Gastrocnemius medialis (tissue), 4 donors: ENCODE measurements around the gene USP54. TPM values are rescaled to one million over a fixed set of nuclear protein-coding genes. Genes with fewer than 3 reads are reported as not detected.
A peak's percentile ranks its signal among the peaks of the same experiment; 100 is the strongest.
"Not testable (repeated sequence)": the region's sequence is repeated elsewhere in the genome, so short reads cannot be mapped to it uniquely, and the experiment has no call there.

Source experiments
- ATAC-seq, 2 donors: fragments of 150-250 bp; one replicate each; pipeline ENCODE4 v1.9.1; 2016
- DNase-seq, 2 donors: peaks; one replicate each; pipeline ENCODE4 v3.0.0-alpha.2; 2019
- H3K27ac ChIP-seq, 4 donors: fragments of 200-600 bp; sonication (generic); 1 replicate in 1 of 4; 2 replicates in 3 of 4; pipeline ENCODE4 v1.5.1; 2016 to 2018; ENCODE audit warnings: mild to moderate bottlenecking in 2 of 4, moderate library complexity in 1 of 4
- H3K27me3 ChIP-seq, 3 donors: fragments of 200-600 bp; sonication (generic) in 2 of 3; 1 replicate in 1 of 3; 2 replicates in 2 of 3; pipeline versions ENCODE4 v1.5.1 to v1.6.0; 2016 to 2019; ENCODE audit warnings: mild to moderate bottlenecking in 1 of 3, moderate library complexity in 1 of 3
- H3K36me3 ChIP-seq, 2 donors: fragments of 200-600 bp; sonication (generic) in 1 of 2; one replicate each; pipeline ENCODE4 v1.5.1; 2017 to 2018
- H3K4me1 ChIP-seq, 2 donors: fragments of 200-600 bp; sonication (generic) in 1 of 2; one replicate each; pipeline ENCODE4 v1.5.1; 2016 to 2017; ENCODE audit warnings: mild to moderate bottlenecking in 2 of 2
- H3K4me3 ChIP-seq, 4 donors: fragments of 200-600 bp; sonication (generic) in 3 of 4; 1 replicate in 1 of 4; 2 replicates in 3 of 4; pipeline ENCODE4 v1.5.1; 2016 to 2019; ENCODE audit warnings: mild to moderate bottlenecking in 2 of 4
- H3K9me3 ChIP-seq, 3 donors: fragments of 200-600 bp; sonication (generic) in 2 of 3; 1 replicate in 1 of 3; 2 replicates in 2 of 3; pipeline ENCODE4 v1.5.1; 2016 to 2019
- CTCF ChIP-seq, 5 experiments: fragments of 450-650 bp in 3 of 5; fragments of 200-600 bp in 2 of 5; sonication (generic) in 2 of 5; IDR thresholded peaks in 4 of 5; conservative IDR thresholded peaks in 1 of 5; 1 replicate in 4 of 5; 2 replicates in 1 of 5; pipeline ENCODE4 v1.5.1; 2016 to 2019; ENCODE audit warnings: antibody characterized with exemption in 5 of 5, mild to moderate bottlenecking in 3 of 5, moderate library complexity in 3 of 5
- POLR2A ChIP-seq, 2 donors: fragments of 450-650 bp; IDR thresholded peaks; one replicate each; pipeline ENCODE4 v1.6.1; 2017; ENCODE audit warnings: antibody characterized with exemption in 2 of 2, mild to moderate bottlenecking in 2 of 2, moderate library complexity in 2 of 2
- in situ Hi-C, 4 donors: fragments of 200-750 bp; cut with MboI; loops; one replicate each; pipeline versions ENCODE4 v1.15.0 to v1.8.0; 2017; ENCODE audit warnings: low sequenced_read_pairs in 4 of 4
- intact Hi-C: fragments of 100-400 bp; cut with DNase I; formaldehyde crosslinking; loops from one replicate; pipeline ENCODE4 v1.15.1; 2023; ENCODE audit warnings: low total_unique reads
- total RNA-seq, 4 donors: library from RNA; depleted of rRNA; stranded (reverse); fragments of >200 nt; gene quantifications; one replicate each; pipeline versions ENCODE4 v1.1.0 to v1.2.3, GENCODE V29; 2016

Gene USP54
- total RNA-seq, 4 donors from 2014 or later: 89.8 to 276 (median 154) TPM

- TF ChIP-seq POLR2A (IDR thresholded peaks at IDR 0.05): no peak
- no peak for TF ChIP-seq CTCF (IDR thresholded peaks at IDR 0.05 in 4 of 5, conservative IDR thresholded peaks at IDR 0.05 in 1 of 5)
- DNase-seq (no peak), ATAC-seq (peak; percentile 47 to 51)
- peak overlapping the region; percentile 79 to 96 (median 83) for H3K27ac ChIP-seq
- H3K4me1 ChIP-seq: peaks cover 14 to 17% of the 10 kb centered on the region in 2 donors
- intact Hi-C loops (loop anchor here (2.0 kb wide), 1 partner anchor 38 kb away; no protein-coding TSS in a partner anchor), in situ Hi-C loops (loop anchor here in 1 of 4 donors (25.0 kb wide), 1 partner anchor 363 kb away; the partner anchor contains the start of gene MRPS16)
- H3K36me3 ChIP-seq: no peaks in the 10 kb centered on the region
- H3K4me3 ChIP-seq: peak overlapping the region; percentile 61 to 98 (median 90)
- no peaks in the 10 kb centered on the region for H3K9me3 ChIP-seq
- no peaks in the 10 kb centered on the region for H3K27me3 ChIP-seq
Observed at GRCh38 chr10:73625004-73625883, 34.1 kb upstream of the USP54 start.

DNA sequence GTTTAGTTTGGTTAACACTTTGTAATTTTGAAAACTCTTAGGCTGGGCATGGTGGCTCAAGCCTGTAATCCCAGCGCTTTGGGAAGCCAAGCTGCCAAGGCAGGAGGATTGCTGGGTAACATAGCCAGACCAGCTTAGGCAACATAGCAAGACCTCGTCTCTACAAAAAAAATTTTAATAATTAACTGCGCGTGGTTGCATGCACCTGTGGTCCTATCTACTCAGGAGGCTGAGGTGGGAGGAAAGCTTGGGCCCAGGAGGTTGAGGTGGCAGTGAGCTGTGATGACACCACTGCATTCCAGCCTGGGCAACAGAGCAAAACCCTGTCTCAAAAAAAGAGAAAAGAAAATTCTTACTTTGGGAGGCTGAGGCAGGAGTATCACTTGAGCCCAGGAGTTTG lies 31.9 kb upstream of the USP54 start:
- Histone ChIP-seq H3K36me3 (no peaks in the 10 kb centered on the region), H3K4me1 (peaks cover 6 to 17% of the 10 kb centered on the region in 2 donors), H3K27me3 (no peaks in the 10 kb centered on the region), H3K9me3 (no peaks in the 10 kb centered on the region), H3K27ac (no peak overlapping the region), H3K4me3 (no peak overlapping the region)
- no peak for TF ChIP-seq CTCF (IDR thresholded peaks at IDR 0.05 in 4 of 5, conservative IDR thresholded peaks at IDR 0.05 in 1 of 5)
- TF ChIP-seq POLR2A (IDR thresholded peaks at IDR 0.05): no peak
- ATAC-seq (no peak), DNase-seq (no peak)
- intact Hi-C loops: no loop called here
- in situ Hi-C loops: no loop called here

- H3K27ac ChIP-seq, in situ Hi-C loops, H3K36me3 ChIP-seq, H3K4me3 ChIP-seq, H3K9me3 ChIP-seq, H3K27me3 ChIP-seq, intact Hi-C loops, ATAC-seq, H3K4me1 ChIP-seq, DNase-seq: not testable (repeated sequence)
Observed at GRCh38 chr10:73620974-73621373, 29.8 kb upstream of the USP54 start.

GRCh38 chr10:73617143-73617542 lies 26.0 kb upstream of the USP54 start:
- H3K4me3 ChIP-seq, H3K4me1 ChIP-seq, intact Hi-C loops, H3K9me3 ChIP-seq, H3K36me3 ChIP-seq, DNase-seq, ATAC-seq, in situ Hi-C loops, H3K27me3 ChIP-seq, H3K27ac ChIP-seq: not testable (repeated sequence)

DNA sequence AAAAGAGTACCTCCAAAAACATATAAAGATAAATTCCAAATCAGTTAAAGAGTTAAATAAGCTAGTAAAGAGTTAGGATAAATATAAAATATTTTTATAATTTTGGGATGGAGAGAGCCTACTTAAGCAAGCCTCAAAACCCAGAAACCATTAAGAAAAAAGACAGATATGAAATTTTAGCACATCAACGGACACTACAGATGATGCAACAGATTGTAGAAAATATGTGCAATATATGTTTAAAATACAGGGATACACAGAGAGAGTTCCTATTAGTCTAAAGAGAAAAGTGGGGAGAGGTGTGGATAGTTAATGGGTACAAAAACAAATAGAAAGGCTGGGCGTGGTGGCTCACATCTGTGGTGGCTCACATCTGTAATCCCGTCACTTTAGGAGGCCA lies 23.6 kb upstream of the USP54 start:
- ATAC-seq: no peak
- intact Hi-C loops: no loop called here
- Histone ChIP-seq H3K27ac (no peak overlapping the region), H3K4me1 (no peaks in the 10 kb centered on the region), H3K9me3 (no peaks in the 10 kb centered on the region), H3K4me3 (no peak overlapping the region), H3K36me3 (no peaks in the 10 kb centered on the region), H3K27me3 (no peaks in the 10 kb centered on the region)
- in situ Hi-C loops: no loop called here
- TF ChIP-seq POLR2A (IDR thresholded peaks at IDR 0.05): no peak
- no peak for TF ChIP-seq CTCF (IDR thresholded peaks at IDR 0.05 in 4 of 5, conservative IDR thresholded peaks at IDR 0.05 in 1 of 5)
- DNase-seq: no peak
